Forelimb muscle (tissue), 1 donor: ENCODE measurements around the gene RLN3. TPM values are rescaled to one million over a fixed set of nuclear protein-coding genes. Genes with fewer than 3 reads are reported as not detected.

Experiments used
- DNase-seq: peaks from one replicate; pipeline ENCODE4 v3.0.0-alpha.2; 2013; ENCODE audit warnings: low read depth
- polyA plus RNA-seq: library from polyadenylated mRNA; unstranded; fragments of 120-200 nt; gene quantifications from one replicate; pipeline ENCODE4 v1.2.1, GENCODE V29; 2013; ENCODE audit not compliant: insufficient read length

RLN3 gene
- polyA plus RNA-seq, 1 donor = not detected

- DNase-seq = no peak
Measured at GRCh38 chr19:14054099-14054498, 26.2 kb downstream of the RLN3 start.

DNA sequence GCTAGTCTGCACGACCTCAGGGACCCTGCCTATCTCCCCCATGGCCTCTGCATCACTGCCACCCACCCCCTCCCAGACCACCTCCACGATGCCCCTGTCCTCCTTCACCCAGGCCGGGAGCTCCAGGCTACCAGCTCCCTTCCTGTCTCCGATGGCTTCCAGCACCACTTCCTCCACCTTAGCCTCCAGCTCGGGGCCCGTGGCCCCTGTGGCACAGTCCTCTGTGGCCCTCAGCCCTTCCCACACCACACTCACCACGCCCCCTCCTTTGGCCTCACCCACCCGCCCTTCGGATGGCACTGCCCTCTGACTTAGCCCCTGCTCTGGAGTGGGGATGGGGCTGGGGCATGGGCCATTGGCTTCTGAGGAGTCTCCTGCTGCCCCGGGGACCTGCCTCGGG, 26.8 kb downstream of the RLN3 start:
- DNase-seq = no peak

- no peak for DNase-seq
Measured at GRCh38 chr19:14055396-14055795, 27.4 kb downstream of the RLN3 start.

GRCh38 chr19:14056069-14056666, 28.2 kb downstream of the RLN3 start:
- DNase-seq = no peak

- DNase-seq = no peak
Measured at GRCh38 chr19:14056741-14057356, 28.9 kb downstream of the RLN3 start.

- DNase-seq = no peak
Measured at GRCh38 chr19:14058182-14059092, 30.5 kb downstream of the RLN3 start.

GRCh38 chr19:14059093-14059480, 31.1 kb downstream of the RLN3 start:
- no peak for DNase-seq

DNA sequence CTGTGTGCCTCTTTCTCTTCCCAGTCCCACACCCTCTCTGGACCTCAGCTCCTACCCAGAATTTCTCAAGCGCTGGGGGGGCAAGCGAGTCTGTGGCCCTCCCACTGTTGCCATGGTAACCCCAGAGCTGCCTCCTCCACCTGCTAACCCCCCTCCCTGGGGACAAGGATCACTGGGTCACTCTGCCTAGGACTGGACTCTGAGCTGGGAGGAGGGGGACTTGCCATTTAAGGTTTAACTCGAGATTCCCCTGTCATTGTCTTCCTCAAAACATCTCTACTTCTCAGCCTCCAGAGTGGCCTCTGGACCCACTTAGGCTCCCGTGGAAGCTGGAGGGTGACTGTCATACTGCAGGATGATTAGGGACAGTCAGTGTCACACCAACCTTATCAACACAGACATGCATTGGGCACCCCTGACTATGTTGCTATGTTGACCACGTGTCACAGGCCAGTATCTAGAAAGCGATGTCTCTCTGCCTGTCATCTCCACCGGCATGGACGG, 31.8 kb downstream of the RLN3 start:
- DNase-seq = no peak

- no peak for DNase-seq
Measured at GRCh38 chr19:14061081-14061749, 33.3 kb downstream of the RLN3 start.

DNA sequence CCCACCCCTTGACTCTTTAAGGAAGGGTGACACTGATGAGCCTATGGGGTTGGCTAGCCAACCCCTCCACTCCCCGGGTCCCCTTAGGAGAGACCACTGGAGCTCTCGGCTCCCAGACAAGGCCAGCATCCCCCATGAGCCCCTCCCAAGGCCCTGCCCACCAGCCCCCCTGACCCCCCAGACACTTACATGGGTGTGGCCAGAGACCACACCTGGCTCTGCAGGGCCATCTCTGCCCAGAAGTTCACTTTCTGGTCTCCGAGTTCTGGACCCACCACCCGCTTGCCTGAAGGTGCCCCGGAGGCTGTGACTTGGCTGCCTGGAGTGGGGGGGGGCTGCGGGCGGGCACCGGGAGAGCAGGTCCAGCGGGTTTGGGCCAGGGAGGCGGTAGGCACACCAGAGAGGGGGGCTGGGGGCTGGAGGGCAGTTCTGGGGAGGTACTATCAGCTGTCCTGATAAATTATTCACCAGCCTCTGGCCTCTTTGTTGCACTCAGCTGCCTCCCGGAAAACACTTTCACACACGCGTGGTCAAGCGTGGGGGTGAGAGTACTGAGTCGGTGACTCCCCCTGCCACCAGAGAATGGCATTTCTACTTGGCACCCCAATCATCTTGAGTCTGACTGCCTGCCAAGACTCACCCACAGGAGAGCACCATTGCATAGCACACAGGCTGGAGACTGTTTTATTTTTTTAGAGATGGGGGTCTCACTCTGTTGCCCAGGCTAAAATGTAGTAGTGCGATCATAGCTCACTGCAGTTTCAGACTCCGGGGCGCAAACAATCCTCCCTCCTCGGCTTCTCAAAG, 34.0 kb downstream of the RLN3 start, which contains the start of gene PALM3:
Gene PALM3 (minus strand): TSS at position 326 of the 807 bp plus-strand sequence. CDS start 96 bp downstream, at position 230.
- no peak for DNase-seq

DNA sequence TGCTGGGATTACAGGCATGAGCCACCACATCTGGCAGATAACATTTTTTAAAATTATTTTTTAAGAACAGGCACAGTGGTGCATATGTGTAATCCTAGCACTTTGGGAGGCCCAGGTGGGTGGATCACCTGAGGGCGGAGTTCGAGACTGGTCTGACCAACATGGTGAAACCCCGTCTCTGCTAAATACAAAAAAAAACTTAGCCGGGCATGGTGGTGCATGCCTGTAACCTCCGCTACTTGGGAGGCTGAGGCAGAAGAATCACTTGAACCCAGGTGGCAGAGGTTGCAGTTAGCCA, 34.6 kb downstream of the RLN3 start:
- DNase-seq = no peak

DNA sequence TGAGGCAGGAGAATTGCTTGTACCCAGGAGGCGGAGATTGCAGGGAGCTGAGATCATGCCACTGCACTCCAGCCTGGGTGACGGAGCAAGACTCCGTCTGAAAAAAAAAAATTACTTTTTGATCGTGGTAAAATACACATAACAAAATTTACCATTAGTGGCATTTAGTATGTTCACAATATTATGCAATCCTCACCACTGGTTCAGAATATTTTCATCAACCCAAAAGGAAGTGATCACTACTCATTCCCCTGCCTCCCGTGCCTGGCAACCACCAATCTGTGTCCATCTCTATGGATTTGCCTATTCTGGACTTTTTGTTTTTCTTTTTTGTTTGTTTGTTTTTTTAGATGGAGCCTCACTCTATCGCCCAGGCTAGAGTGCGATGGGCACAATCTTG, 35.2 kb downstream of the RLN3 start:
- DNase-seq = no peak

- no peak for DNase-seq
Measured at GRCh38 chr19:14066134-14066533, 38.2 kb downstream of the RLN3 start.

- no peak for DNase-seq
Measured at GRCh38 chr19:14070268-14071050, 42.5 kb downstream of the RLN3 start.

GRCh38 chr19:14072535-14073260, 44.8 kb downstream of the RLN3 start, which contains the start of gene MISP3:
Gene MISP3 (plus strand): TSS chr19:14072786. CDS start chr19:14073310, 524 bp downstream.
- no peak for DNase-seq

GRCh38 chr19:14073261-14073924, 45.4 kb downstream of the RLN3 start:
- DNase-seq = no peak

GRCh38 chr19:14073925-14074838, 46.2 kb downstream of the RLN3 start:
- DNase-seq = no peak

- no peak for DNase-seq
Measured at GRCh38 chr19:14078411-14078810, 50.5 kb downstream of the RLN3 start.
